Lung microvascular endothelial cell (primary cell): ENCODE data around the gene CMSS1. TPM values are rescaled to one million over a fixed set of nuclear protein-coding genes. Genes with fewer than 3 reads are reported as not detected.
"Not testable (repeated sequence)": the region's sequence is repeated elsewhere in the genome, so short reads cannot be mapped to it uniquely, and the experiment has no call there.

Source experiments
- DNase-seq, 2 donors: peaks; one replicate each; pipeline versions ENCODE4 v3.0.0 to v3.0.0-alpha.2; 2010; ENCODE audit warnings: low read depth in 2 of 2
- total RNA-seq: library from RNA; depleted of rRNA; stranded (reverse); fragments of >200 nt; gene quantifications from 2 replicates; pipeline ENCODE4 v1.2.1, GENCODE V29; 2014

CMSS1 gene
- total RNA-seq, 1 donor from 2014 or later: 3.0 TPM

- peak; percentile 33 to 82 for DNase-seq
Measured at GRCh38 chr3:100047455-100048141, 229.9 kb downstream of the CMSS1 start.

DNA sequence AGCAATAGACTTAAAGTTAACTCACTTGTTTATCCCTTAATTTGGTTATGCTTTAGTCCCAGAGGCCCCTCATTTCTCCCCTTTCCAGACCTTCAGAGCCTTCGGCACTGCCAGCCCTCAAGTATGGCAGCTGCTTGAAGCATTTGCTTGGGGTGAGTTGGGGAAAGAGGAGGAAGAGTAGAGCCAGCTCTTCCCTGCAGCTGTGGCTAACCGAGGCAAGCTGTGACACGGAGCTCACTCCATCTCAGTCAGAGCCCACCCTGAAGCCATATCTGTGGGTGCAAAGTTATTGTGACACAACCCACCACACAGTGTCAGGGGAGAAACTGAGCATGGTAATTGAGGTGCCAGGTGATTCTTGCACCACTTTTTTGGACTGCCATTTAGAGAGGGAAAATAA lies 230.6 kb downstream of the CMSS1 start:
- DNase-seq: no peak

DNA sequence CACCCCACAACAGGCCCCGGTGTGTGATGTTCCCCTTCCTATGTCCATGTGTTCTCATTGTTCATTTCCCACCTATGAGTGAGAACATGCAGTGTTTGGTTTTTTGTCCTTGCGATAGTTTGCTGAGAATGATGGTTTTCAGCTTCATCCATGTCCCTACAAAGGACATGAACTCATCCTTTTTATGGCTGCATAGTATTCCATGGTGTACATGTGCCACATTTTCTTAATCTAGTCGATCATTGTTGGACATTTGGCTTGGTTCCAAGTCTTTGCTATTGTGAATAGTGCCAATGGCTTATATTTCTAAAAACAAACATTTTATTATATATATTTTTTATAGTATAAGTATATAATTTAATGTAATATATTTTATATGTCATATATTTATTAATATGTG lies 233.9 kb downstream of the CMSS1 start:
- DNase-seq: not testable (repeated sequence)

DNA sequence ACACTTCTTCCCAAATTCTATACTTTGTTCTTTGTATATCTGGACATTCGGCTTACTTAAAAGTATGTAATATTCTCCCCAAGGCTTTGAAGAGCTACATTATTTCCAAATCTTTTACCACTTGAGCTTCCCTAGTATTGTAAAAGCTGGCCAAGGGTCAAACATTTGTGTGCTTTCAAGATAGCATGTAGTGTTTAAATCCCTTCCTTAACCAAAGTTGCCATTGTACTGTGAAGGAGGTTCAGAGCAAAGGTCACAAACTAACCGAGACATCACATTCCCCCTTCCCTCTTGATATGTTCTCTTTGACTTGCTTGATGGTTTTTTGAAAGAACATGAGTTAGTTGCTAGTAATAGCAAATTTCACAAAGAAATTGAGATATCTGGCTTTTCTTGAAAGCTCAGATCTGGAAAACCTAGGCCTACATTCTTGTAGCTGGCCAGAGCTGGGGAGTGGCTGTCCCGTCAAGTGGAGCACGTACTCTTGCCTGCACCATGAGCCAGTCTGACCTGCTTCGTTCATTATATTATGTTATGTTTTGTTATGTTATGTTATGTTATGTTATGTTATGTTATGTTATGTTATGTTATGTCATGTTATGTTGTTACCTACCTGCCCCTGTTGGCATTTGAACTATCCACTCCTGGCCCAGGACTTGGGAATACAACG lies 236.4 kb downstream of the CMSS1 start:
- DNase-seq: no peak

DNA sequence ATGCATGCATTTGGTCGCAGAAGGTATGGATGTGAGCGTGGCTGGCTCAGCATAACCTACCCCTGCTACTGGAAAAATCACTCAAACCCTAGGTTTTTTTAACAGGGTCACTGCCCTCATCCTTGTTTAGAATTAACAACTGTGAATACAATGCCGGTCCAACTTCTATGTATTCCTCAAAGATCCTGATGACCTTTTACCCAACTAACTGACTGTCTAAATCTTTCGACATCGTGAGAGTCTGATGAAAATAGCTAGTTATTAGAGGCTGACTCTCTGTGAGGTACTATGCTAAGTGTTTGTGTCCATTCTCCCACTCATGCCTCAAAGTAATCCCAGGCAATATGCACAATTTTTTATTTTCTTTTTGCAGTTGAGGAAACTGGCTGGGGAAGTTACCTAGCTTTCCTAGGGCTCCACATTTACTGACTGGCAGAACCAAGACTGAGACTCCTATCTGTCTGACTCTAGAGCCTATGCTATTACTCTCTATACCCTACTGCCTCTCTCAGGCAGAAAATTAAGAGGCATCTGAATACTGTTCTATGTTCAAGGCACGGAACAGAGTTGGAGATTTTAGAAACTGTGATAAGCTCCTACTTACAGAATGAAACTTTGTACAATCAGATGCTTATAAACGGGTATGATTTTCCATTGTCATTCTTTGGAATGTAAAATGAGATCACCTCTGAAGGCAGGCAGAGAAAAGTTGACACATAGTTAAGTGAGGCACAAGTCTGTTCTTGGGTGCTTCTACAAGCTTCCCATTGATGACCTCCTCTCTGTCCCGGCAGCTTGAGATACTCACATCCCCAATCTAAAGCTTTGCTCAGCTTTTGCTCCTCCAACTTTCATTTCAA lies 240.3 kb downstream of the CMSS1 start:
- DNase-seq: peak in 1 of 2 donors; percentile 12

DNA sequence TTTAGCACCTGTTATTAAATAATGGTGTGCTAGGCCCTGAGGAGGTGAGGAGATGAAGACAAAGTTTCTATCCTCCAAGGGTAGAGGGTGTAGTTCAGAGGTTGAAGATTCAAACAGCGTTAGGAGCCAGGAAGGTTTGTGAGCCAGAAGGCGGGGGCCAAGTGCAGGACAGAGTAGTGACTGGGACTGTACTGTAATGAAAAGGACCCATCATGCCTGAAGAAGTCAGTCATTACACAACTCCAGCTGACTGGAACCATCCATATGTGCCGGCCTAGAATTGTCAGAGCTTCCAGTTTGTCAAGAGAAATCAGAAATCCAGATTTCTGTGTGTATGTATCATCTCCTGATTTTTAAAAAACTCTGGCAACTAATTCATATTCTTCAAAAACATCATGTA lies 241.8 kb downstream of the CMSS1 start:
- DNase-seq: no peak

- DNase-seq: no peak
Measured at GRCh38 chr3:100060685-100061484, 243.2 kb downstream of the CMSS1 start.

DNA sequence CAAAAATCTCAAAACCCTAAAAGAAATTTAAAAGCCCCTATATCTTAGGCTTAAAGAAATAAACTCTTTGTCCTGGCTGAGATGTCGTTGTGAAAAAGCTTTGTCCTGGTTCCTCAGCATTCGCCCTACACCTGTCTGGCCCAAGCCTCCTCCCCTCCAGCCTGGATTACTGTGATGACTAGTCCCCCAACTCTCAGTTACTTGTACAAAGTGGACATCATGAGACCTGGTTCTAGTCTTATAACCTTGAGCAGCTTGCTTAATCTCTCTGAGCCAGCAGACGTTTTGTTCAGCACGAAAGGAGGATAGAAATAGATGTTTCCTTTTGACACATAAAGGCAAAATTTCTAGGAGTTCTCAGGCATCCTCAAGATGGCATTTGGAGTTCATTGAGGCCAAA lies 245.0 kb downstream of the CMSS1 start:
- no peak for DNase-seq

DNA sequence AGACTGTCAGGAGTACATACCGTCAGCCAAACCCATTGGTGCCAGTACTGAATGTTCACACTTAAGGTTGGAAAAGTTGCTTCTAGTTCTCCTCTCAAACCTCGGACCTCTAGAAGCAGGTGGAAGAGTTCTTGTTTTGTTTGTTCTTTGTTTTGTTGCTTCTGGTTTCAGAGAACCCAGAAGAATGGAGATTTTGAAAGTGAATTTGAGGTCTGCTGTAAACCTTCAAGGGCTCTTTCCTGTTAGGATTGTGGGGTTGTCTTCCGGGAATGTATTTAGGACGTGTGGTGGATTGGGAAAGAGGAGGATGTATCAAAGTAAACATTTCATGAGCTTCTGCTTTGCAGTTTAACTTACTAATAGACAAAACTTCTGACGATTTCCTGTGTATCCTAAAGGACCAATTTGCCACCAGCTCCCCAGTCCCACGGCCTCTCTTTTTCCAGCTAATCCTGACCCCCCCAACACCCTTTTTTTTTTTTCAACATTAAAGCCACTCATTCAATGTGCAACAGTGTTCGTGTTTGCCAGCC lies 246.3 kb downstream of the CMSS1 start:
- peak in 1 of 2 donors; percentile 76 for DNase-seq

DNA sequence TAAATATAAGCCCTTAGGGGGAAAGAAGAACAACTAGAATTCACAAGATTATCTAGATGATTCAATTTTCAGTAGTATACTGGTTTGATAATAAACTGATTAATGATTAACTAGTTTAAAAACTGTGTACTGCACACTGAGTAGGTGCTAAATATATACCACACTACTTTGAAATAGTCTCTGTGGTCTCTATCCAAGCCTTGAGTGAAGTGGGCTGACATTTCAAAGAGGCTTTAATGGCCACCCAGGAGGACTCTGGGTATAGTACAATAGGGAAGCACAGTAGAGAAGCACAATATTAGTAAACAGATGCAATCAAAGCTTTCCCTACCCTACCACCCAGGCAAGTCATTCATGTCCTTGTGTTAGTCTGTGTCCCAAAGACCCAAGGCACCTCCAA lies 249.9 kb downstream of the CMSS1 start:
- DNase-seq: no peak

- peak; percentile 84 to 91 for DNase-seq
Measured at GRCh38 chr3:100068826-100069225, 251.2 kb downstream of the CMSS1 start.

DNA sequence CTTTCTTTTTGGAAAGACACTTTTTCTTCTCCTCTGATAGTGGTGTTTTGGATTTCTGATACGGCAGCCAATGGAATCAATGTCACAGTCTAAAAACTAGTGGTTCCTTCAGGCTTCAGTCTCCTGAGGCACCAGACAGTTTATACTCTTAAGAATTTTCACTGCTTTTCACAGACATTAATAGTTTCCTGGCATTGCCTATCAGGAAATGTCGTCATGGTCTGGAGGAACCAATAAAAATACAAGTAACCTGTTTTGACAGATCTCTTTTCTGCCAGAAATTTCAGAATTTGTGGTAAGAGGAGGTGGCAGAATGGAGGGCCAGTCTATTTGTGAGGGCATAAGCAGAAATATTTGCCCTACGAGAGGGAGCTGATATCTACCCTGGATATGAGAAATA lies 251.8 kb downstream of the CMSS1 start:
- peak in 1 of 2 donors; percentile 40 for DNase-seq

GRCh38 chr3:100072326-100073048 lies 254.8 kb downstream of the CMSS1 start:
- DNase-seq: no peak

DNA sequence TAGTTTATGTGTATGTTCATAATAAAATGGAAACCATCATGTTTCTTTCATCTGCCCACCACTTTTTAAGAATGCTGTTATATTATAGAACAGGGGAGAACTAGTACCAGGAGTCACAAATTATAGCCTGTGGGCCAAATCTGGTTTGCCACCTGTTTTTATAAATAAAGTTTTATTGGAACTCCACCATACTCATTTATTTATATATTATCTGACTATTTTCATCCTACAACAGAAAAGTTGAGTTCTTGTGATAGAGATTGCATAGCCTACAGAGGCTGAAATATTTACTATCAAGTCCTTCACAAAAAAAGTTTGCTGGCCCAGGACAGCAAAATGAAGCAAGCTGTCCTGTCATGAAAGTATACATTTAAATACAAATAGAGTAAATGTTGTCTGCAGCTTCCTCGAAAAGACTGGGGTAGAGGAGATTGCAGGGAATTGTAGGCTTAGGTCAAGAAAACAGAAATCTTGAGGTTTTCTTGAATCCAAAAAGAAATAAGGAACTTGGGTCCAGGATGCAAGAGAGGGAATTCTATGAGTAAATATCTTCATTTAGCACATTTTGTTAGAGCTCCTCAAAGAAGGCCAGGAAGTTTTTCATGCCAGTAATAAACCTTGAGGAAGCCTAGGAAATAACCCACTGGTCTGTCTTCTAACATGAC lies 255.5 kb downstream of the CMSS1 start:
- no peak for DNase-seq

DNA sequence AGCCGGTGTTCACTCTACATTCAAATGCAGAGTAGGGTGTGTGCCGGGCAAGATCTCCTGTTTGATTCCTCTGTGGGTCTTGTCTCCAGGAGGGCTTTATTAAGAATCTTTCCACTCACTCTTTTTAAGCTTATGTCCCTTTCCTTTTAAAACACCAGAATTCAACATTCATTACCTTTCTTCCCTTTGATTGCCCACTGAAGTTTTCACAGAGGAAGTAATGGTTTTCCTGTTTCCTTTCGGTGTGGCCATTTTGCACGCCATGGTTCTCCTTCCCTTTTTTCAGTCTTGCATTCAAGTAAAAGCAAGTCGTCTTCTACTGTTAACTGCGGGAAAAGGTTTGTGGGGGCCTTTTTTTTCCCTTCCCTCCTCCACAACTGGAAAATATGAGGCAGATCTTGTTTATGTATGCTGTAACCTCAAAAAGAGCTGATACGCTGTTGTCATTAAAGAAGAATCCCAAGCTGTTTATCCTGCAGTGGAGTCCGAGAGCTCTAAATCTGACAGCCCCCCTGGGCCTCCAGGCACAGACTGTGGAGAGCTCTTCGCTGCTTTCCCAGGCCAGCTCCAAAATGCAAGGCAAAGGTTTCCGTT lies 256.1 kb downstream of the CMSS1 start:
- DNase-seq: peak; percentile 20 to 41

DNA sequence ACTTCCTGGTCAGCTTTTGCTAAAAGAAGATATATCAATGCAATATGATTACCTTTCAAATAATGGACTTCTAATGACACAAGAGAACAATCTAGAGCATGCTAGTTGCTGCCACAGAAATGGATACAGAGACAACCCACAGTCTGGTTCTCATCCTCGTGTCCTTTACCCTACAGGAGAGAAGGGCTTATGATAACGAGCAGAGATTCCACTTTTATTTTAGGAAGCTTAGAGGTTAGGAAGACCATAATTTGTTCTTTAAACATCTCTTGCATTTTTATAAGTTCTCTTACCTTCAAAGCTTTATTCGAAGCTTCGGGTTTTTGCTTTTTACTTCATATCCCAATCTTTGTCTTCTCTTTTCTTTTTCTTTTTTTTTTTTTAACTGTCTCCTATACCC lies 257.5 kb downstream of the CMSS1 start:
- no peak for DNase-seq

DNA sequence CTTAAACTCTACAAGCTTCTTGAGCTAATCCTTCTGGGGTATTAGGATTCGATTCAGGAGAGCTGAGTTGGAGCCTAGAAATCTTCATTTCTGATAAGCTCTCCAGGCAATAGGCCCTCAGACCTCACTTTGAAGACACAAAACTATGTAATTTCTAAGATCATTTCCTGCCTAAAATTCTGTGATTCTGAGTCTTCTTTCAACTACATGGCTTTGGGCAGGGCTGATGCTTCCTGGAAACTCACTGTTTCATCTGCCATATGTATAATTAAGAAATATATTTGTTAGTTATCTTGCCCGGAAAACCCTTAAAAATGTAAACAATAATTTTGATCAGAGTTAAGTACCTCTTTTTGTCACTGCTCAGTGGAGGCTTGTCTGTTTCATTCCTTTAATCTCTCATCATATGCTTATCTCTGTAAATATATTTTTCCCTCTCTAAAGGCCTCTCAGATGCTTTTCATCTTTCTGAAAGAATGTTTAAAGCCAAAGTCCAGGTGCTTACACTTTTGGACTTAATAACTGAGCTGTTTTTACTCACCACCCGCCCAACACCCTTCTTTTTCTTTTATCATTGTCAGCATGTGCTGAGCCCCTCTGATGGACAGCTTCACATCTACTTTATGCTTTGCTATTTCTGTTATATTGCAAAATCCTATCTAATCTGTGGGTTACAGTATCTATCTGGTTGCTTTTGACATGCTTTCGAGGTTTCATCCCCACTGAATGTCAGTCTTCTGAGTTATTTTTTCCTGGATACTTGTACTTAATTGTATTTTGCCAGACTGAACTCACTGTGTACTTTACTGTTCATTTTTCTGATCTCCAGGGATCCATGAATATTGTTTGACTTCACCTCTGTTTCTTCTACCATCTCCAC lies 258.4 kb downstream of the CMSS1 start:
- DNase-seq: no peak

DNA sequence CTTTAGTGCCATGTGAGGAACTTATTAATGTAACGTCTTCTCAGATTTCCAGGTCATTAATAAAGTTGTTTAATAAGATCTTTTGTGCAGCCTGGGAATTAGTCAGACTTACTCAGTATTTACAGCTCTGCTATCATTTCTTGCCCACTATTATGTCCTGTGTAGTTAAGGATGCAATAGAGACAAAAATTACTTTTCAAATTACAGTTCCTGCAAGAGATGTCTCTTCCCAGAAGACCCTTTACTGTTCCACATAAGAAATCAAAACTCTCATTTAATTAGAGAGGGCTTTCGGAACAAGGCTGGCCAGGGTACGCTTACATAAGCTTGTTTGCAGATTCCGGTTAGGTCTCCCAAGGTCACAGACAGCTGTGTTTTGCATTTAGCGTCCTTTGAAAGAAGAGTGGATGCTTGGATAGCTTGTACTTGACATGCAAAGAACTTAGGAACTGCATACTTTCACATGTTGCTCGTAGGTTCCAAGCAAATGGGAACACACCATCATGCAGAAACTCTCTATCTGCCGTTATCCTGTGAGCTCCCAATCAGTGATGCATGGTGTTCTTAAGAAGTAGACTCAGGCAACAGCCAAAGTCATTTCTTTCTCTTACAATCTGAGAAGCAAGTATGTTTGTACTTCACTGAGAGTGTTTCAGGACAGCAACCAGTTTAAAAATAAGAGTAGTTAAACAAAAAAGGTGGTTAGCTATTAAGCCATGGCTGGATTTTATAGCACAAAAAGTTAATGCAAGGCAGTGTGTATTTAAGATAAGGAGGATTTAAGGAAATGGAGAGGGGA lies 259.3 kb downstream of the CMSS1 start:
- no peak for DNase-seq
